ENCODE results near the gene MTHFS. TPM values are rescaled to one million over a fixed set of nuclear protein-coding genes. Genes with fewer than 3 reads are reported as not detected.

MTHFS gene
- total and polyA plus RNA-seq, 7 donors, result 7.8 to 30.5 (median 16.2) TPM

GRCh38 chr15:79862191-79862590 lies 34.6 kb downstream of the MTHFS start:
- H3K36me3 ChIP-seq (ENCODE audit: insufficient read depth in 1 of 2, low read depth in 1 of 2), result no peaks in the 10 kb centered on the region
- no peak overlapping the region for H3K4me3 ChIP-seq
- H3K9me3 ChIP-seq, result no peaks in the 10 kb centered on the region
- ATAC-seq (no peak), DNase-seq (no peak)
- intact Hi-C loops (cut with DNase I), result no loop called here
- no peaks in the 10 kb centered on the region for H3K4me1 ChIP-seq
- WGBS, 3 donors, result 90 to 97% (median 95%) methylated on average over 1 of the region's 1 CpG
- TF ChIP-seq CTCF (IDR thresholded peaks at IDR 0.05), result no peak
- no peak overlapping the region for H3K27ac ChIP-seq
- no peaks in the 10 kb centered on the region for H3K27me3 ChIP-seq (ENCODE audit: insufficient read depth in 3 of 3, low read length in 2 of 3)

GRCh38 chr15:79860661-79861060 lies 36.2 kb downstream of the MTHFS start:
- no peaks in the 10 kb centered on the region for H3K9me3 ChIP-seq
- TF ChIP-seq CTCF (IDR thresholded peaks at IDR 0.05), result no peak
- no peak overlapping the region for H3K4me3 ChIP-seq
- H3K27me3 ChIP-seq (ENCODE audit: insufficient read depth in 3 of 3, low read length in 2 of 3), result no peaks in the 10 kb centered on the region
- intact Hi-C loops (cut with DNase I), result no loop called here
- no peak for DNase-seq
- no peaks in the 10 kb centered on the region for H3K36me3 ChIP-seq (ENCODE audit: insufficient read depth in 1 of 2, low read depth in 1 of 2)
- H3K27ac ChIP-seq, result no peak overlapping the region
- whole genome bisulfite sequencing, 3 donors, result 94 to 98% (median 95%) methylated on average over 2 of the region's 2 CpGs
- ATAC-seq, result no peak
- no peaks in the 10 kb centered on the region for H3K4me1 ChIP-seq

GRCh38 chr15:79858469-79858868 lies 38.3 kb downstream of the MTHFS start:
- no peaks in the 10 kb centered on the region for H3K27me3 ChIP-seq (ENCODE audit: insufficient read depth in 3 of 3, low read length in 2 of 3)
- no peak overlapping the region for H3K4me3 ChIP-seq
- no peaks in the 10 kb centered on the region for H3K4me1 ChIP-seq
- H3K36me3 ChIP-seq (ENCODE audit: insufficient read depth in 1 of 2, low read depth in 1 of 2), result no peaks in the 10 kb centered on the region
- DNase-seq (no peak), ATAC-seq (no peak)
- H3K9me3 ChIP-seq, result no peaks in the 10 kb centered on the region
- intact Hi-C loops (cut with DNase I), result no loop called here
- no peak for TF ChIP-seq CTCF (IDR thresholded peaks at IDR 0.05)
- WGBS, 3 donors, result 89 to 96% (median 90%) methylated on average over 2 of the region's 2 CpGs
- H3K27ac ChIP-seq, result no peak overlapping the region

GRCh38 chr15:79853492-79854328 lies 43.1 kb downstream of the MTHFS start:
- intact Hi-C loops (cut with DNase I), result loop anchor here (2.0 to 5.0 kb wide), 3 partner anchors 86 to 473 kb away; no protein-coding TSS in a partner anchor
- ATAC-seq (peak; percentile 88 to 98 (median 94)), DNase-seq (peak; percentile 40 to 52)
- Histone ChIP-seq H3K27ac (no peak overlapping the region), H3K36me3 (ENCODE audit: insufficient read depth in 1 of 2, low read depth in 1 of 2) (no peaks in the 10 kb centered on the region), H3K4me3 (no peak overlapping the region), H3K4me1 (no peaks in the 10 kb centered on the region), H3K9me3 (no peaks in the 10 kb centered on the region), H3K27me3 (ENCODE audit: insufficient read depth in 3 of 3, low read length in 2 of 3) (no peaks in the 10 kb centered on the region)
- 45 to 55% (median 46%) methylated on average over 8 of the region's 8 CpGs for WGBS, 3 donors
- peak; percentile 91 for TF ChIP-seq CTCF (IDR thresholded peaks at IDR 0.05)

All from psoas muscle (tissue), 8 donors.